Measurements from ENCODE around the gene RASA2. TPM values are rescaled to one million over a fixed set of nuclear protein-coding genes. Genes with fewer than 3 reads are reported as not detected.

Gene RASA2
- total RNA-seq, 1 experiment from 2014 or later = 14.5 TPM

- Histone ChIP-seq H3K27ac (ENCODE audit: low read length) (no peak overlapping the region), H3K4me1 (ENCODE audit: control insufficient read depth, insufficient read depth, low read length) (no peaks in the 10 kb centered on the region), H3K4me3 (ENCODE audit: low read depth in 2 of 2, low read length in 2 of 2) (no peak overlapping the region), H3K36me3 (ENCODE audit: control insufficient read depth, insufficient read depth, low read length) (peaks cover 6% of the 10 kb centered on the region; the same call in 1 of the 2 replicates), H3K9me3 (ENCODE audit: control insufficient read depth, insufficient read depth, low read depth, low read length) (no peaks in the 10 kb centered on the region), H3K27me3 (ENCODE audit: control insufficient read depth, insufficient read depth, low read length) (no peaks in the 10 kb centered on the region)
- ChIA-PET POLR2A (no interaction called here), CTCF (no interaction called here)
- no peak for ATAC-seq
- no TSS peak for BruUV-seq (replicated peaks)
- intact Hi-C loops (cut with micrococcal nuclease; ENCODE audit: unreplicated experiment) = no loop called here
- TF ChIP-seq, protein P1, sequence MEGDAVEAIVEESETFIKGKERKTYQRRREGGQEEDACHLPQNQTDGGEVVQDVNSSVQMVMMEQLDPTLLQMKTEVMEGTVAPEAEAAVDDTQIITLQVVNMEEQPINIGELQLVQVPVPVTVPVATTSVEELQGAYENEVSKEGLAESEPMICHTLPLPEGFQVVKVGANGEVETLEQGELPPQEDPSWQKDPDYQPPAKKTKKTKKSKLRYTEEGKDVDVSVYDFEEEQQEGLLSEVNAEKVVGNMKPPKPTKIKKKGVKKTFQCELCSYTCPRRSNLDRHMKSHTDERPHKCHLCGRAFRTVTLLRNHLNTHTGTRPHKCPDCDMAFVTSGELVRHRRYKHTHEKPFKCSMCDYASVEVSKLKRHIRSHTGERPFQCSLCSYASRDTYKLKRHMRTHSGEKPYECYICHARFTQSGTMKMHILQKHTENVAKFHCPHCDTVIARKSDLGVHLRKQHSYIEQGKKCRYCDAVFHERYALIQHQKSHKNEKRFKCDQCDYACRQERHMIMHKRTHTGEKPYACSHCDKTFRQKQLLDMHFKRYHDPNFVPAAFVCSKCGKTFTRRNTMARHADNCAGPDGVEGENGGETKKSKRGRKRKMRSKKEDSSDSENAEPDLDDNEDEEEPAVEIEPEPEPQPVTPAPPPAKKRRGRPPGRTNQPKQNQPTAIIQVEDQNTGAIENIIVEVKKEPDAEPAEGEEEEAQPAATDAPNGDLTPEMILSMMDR (IDR thresholded peaks at IDR 0.05) = no peak
- TF ChIP-seq TCF7L2 (IDR thresholded peaks at IDR 0.05; ENCODE audit: low read depth, low read length) (no peak), REST (IDR thresholded peaks at IDR 0.05; ENCODE audit: insufficient read depth in 1 of 2, low read depth in 2 of 2, low read length in 1 of 2) (no peak), SIN3A (IDR thresholded peaks at IDR 0.05; ENCODE audit: borderline replicate concordance, insufficient read depth, low read depth, low read length) (no peak), POLR2AphosphoS5 (IDR thresholded peaks at IDR 0.05; ENCODE audit: low read depth, low read length) (no peak)
- no peak for DNase-seq (ENCODE audit: low read depth, low spot score)
- in situ Hi-C loops (cut with HindIII; ENCODE audit: low pct_unique_long_range_greater_than_20kb, low sequenced_read_pairs) = no loop called here
These were observed 121.6 kb downstream of the RASA2 start for GRCh38 chr3:141608438-141608837.

GRCh38 chr3:141610939-141611338, 124.1 kb downstream of the RASA2 start:
- CTCF ChIA-PET = no interaction called here
- ATAC-seq (no peak), DNase-seq (ENCODE audit: low read depth, low spot score) (no peak)
- no TSS peak for BruUV-seq (replicated peaks)
- Histone ChIP-seq H3K27ac (ENCODE audit: low read length) (no peak overlapping the region), H3K4me3 (ENCODE audit: low read depth in 2 of 2, low read length in 2 of 2) (no peak overlapping the region), H3K27me3 (ENCODE audit: control insufficient read depth, insufficient read depth, low read length) (no peaks in the 10 kb centered on the region), H3K4me1 (ENCODE audit: control insufficient read depth, insufficient read depth, low read length) (no peaks in the 10 kb centered on the region), H3K9me3 (ENCODE audit: control insufficient read depth, insufficient read depth, low read depth, low read length) (no peaks in the 10 kb centered on the region), H3K36me3 (ENCODE audit: control insufficient read depth, insufficient read depth, low read length) (peaks cover 6% of the 10 kb centered on the region; the same call in 1 of the 2 replicates)
- in situ Hi-C loops (cut with HindIII; ENCODE audit: low pct_unique_long_range_greater_than_20kb, low sequenced_read_pairs) (no loop called here), intact Hi-C loops (cut with micrococcal nuclease; ENCODE audit: unreplicated experiment) (no loop called here)
- POLR2A ChIA-PET = no interaction called here
- no peak for TF ChIP-seq TCF7L2 (IDR thresholded peaks at IDR 0.05; ENCODE audit: low read depth, low read length)
- no peak for TF ChIP-seq SIN3A (IDR thresholded peaks at IDR 0.05; ENCODE audit: borderline replicate concordance, insufficient read depth, low read depth, low read length)
- no peak for TF ChIP-seq POLR2AphosphoS5 (IDR thresholded peaks at IDR 0.05; ENCODE audit: low read depth, low read length)
- TF ChIP-seq REST (IDR thresholded peaks at IDR 0.05; ENCODE audit: insufficient read depth in 1 of 2, low read depth in 2 of 2, low read length in 1 of 2) = no peak
- TF ChIP-seq, protein P1 (IDR thresholded peaks at IDR 0.05) = no peak
